Transverse colon (tissue), 4 donors: ENCODE data around the gene YWHAG.

Experiments
- CTCF ChIP-seq, 5 experiments: fragments of 200-600 bp in 3 of 5; fragments of 450-650 bp in 2 of 5; sonication (generic) in 3 of 5; IDR thresholded peaks; 1 replicate in 2 of 5; 2 replicates in 3 of 5; pipeline ENCODE4 v1.5.1; 2016 to 2017; ENCODE audit warnings: antibody characterized with exemption in 5 of 5, inconsistent platforms in 3 of 5, mild to moderate bottlenecking in 2 of 5, moderate library complexity in 1 of 5
- EP300 ChIP-seq: sonication (generic); formaldehyde crosslinking; IDR thresholded peaks from one replicate; pipeline ENCODE4 v1.6.1; 2017; ENCODE audit warnings: antibody characterized with exemption, low read depth
- POLR2A ChIP-seq: fragments of 450-650 bp; IDR thresholded peaks from one replicate; pipeline ENCODE4 v1.6.1; 2016; ENCODE audit warnings: antibody characterized with exemption, mild to moderate bottlenecking, moderate library complexity
- POLR2AphosphoS5 ChIP-seq, 3 donors: sonication (generic); formaldehyde crosslinking; IDR thresholded peaks; one replicate each; pipeline ENCODE4 v1.6.1; 2016; ENCODE audit warnings: antibody characterized with exemption in 3 of 3

- TF ChIP-seq CTCF (IDR thresholded peaks at IDR 0.05) = no peak
- no peak for TF ChIP-seq POLR2A
- TF ChIP-seq POLR2AphosphoS5 (IDR thresholded peaks at IDR 0.05) = no peak
- TF ChIP-seq EP300 = no peak
These were observed 48.5 kb downstream of the YWHAG start for GRCh38 chr7:76310102-76310957.
